GM18951 (cell line): ENCODE measurements around the gene WWOX.

ENCODE experiments used
- POLR2A ChIP-seq: IDR thresholded peaks from 4 replicates; pipeline ENCODE4 v1.6.1; 2011; ENCODE audit warnings: mild to moderate bottlenecking; ENCODE audit not compliant: insufficient read length, insufficient read depth; ENCODE audit errors: extremely low read depth
- in situ Hi-C: fragments of 300-500 bp; cut with MboI; formaldehyde crosslinking; loops from one replicate; pipeline ENCODE4 v1.12.0; 2022; ENCODE audit warnings: low sequenced_read_pairs, mixed read lengths, inconsistent platforms; ENCODE audit not compliant: unreplicated experiment

The WWOX gene

DNA sequence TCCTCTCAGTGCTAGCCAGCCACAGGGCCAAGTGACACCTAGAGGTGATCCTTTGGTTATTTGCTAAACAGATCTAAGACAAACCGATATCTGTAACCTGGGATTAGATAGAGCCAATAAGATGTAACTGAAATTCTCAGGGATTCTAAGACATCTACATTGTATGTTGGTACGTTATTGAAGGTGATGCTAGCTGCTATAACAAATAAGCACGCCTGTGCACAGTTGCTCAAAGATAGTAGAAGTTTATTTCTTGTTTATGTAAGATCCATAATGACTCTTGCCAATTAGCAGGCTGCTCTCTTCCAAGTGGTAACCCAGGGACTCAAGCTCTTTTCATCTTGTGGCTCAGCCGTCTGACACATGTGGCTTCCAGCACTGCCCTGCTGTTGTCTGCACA, 370.3 kb downstream of the WWOX start:
- TF ChIP-seq POLR2A, result no peak
- in situ Hi-C loops, result no loop called here

DNA sequence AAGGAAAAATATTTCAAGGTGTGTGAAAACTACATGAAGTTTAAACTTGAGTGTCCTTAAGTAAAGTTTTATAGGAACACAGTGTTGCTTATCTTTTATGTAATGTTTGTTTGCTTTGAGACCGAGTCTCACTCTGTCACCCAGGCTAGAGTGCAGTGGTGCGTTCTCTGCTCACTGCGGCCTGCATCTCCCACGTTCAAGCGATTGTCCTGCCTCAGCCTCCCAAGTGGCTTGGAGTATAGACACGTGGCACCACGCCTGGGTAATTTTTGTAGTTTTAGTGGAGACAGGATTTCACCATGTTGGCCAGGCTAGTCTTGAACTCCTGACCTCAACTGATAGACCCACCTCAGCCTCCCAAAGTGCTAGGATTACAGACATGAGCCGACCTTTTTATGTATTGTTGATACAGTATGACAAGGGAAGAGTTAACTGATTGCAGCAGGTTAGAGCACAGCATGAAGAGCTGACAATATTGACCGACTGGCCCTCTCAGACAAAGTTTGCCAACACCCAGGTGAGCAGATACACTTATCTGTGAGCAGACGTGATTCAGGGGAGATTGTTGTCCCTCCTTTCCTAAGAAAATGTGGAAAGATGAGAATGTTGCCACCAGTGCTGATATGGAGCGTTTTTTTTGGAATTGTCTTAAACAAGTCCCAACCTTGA, 373.7 kb downstream of the WWOX start:
- in situ Hi-C loops, result no loop called here
- TF ChIP-seq POLR2A, result no peak

DNA sequence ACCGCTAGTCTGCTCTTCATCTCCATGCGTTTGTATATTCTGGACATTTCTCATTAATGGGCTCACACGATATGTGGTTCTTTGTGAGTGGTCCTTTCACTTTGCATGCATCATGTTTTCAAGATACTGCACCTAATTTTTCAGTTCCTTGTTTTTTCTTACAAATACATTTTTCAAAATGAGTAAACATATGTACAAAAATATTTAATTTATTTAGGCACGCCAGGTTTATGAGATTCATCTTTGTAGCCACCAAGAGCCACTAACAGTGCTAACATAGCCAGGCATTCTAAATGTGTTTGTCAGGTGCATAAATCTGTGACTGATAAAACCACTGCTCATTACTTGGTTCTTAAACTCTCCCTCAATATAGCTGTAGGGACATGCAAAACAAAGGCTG, 375.3 kb downstream of the WWOX start:
- no peak for TF ChIP-seq POLR2A
- in situ Hi-C loops, result no loop called here

DNA sequence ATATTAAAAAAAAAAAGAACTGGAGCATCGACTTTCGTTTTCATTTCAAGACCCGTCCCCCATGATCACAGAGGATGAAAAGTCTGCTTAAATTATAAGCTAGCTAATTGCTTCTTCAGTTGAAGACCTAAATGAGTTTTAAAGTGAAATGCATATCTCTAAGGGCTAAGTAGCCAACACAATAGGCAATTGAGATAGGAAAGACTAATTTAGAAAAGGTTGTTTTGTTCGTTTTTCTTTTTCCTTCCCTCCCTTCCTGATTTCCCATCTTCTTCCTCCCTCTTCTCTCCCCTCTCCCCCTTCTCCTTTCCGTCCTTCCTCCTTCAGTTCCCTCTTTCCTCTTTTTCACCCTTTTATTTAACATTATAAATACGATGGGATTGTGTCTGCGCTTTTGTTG, 377.2 kb downstream of the WWOX start:
- in situ Hi-C loops, result no loop called here
- no peak for TF ChIP-seq POLR2A

DNA sequence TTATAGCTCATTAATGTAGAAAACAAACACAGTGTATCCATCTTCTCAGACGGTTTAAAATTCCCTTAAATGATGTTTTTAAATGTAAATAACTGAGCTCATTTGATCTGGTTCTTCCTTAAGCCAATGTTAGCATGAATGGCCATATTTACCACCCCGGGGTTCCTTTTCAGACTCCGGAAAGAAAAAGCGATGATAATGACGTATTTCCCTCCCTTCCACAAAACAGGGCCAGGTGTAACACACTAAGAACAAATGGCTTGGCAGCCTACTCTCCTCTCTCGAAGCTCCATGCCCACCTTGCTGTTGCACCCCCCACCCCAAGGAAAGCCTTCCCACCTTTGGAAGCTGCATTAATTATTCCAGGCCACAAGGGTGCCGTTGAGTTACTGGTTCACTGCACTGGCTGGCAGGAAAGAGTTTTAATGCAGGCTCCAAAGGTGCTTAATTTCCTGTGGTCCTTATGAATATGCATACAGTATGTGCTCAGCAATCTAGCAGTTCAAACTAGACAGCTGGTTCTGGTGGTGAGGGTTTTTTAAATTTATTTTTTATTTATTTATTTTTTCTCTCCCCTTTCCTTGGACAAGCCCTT, 378.9 kb downstream of the WWOX start:
- no peak for TF ChIP-seq POLR2A
- in situ Hi-C loops, result no loop called here

DNA sequence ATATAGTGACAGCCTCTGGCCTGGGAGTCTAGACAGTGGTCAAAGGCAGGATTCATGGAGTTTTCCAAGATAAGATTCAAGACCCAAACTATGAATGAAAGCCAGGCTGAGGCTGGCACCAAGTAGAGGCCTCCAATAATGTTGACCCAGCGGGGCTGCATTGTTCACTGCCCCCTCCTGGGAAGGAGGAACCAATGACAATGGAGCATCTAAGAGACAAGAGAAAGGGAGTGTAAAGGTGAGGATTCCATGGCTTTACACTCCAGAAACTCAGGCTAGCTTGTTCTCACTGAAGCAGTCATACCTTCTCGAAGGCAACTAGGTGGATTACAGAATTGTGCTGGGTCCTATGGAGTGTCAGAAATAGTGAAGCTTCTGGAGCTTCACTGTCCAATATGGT, 380.3 kb downstream of the WWOX start:
- no peak for TF ChIP-seq POLR2A
- in situ Hi-C loops, result no loop called here

DNA sequence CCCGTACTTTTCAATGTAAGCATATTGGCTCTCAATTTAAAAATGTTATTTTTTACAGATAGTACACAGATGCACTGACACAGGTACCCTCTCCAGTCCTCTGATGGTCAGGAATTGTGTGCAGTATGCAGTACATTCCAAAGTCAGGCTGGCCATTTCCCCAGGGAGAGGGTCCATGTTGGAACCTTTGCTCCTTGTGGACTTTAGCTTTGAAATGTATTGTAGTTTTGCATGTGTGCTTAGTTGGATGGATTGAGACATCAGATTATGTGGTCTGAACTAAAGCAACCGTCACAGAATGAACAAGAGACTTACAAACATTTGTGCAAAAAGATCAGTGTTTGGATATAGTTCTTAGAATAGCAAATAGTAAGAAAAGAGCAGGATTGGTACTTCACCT, 381.1 kb downstream of the WWOX start:
- in situ Hi-C loops, result no loop called here
- TF ChIP-seq POLR2A, result no peak

DNA sequence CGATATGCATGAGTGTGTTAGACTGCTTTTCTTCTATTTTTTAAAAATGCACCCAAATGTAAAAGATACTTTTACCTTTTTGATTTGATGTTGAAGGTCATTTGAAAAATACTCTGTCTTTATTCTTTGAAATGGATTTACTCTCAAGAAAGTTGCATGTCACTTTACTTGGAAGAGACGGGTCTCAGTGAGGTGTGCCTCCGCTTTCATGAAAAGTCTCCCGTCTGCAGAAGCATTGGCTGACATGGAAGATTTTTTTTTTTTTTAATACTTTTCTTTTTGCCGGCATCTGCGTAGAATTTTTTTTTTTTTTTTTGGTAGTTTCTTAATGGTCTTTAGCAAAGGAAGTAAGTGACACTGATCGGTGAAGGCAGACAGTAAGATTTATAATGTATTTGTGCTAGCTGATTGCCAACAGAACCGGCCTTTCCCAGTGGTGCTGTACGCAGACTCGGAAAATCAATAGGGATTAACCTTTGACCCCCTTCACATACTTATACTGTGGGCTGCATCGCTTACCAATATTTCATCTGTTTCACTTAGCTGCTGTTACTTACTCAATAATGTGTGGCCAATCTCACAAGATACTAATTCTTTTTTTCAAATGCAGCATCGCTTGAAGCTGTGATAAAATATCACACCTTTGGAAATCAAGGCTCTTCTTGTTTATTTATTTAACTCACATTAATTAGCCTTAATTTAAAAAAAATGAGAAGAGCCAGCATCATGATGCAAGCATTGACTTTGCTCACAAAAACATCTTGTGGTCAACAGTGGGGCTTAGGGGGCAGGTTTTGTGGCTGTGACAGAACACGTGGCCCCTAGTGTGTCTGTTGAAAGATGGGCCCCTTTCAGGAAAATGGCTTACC, 383.9 kb downstream of the WWOX start:
- in situ Hi-C loops, result no loop called here
- TF ChIP-seq POLR2A, result no peak

DNA sequence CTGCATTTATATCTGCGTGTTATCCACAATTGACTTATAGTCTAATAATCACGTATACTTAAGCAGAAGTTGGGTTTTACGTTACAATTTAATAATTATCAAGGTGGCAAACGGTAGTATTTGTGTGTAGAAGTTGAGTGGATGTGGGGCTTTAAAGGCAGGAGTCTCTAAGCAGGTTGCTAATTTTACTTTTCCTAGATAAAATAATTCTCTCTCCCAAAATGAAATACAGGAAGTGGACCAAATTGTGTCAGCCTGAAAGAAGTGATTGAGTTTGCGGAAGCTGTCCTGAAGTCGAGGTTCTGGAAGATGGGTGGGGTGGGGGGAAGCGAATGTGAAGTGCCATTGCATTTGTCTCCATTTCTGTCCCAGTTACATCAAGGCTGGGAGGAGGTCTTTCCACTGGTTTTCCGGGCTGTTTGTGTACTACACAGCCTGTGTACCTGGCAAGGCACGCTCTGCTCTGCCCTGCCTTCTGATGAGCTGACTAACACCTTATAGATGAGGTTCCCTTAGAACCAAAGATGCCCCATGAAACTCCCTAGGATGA, 385.1 kb downstream of the WWOX start:
- in situ Hi-C loops, result no loop called here
- TF ChIP-seq POLR2A, result no peak

DNA sequence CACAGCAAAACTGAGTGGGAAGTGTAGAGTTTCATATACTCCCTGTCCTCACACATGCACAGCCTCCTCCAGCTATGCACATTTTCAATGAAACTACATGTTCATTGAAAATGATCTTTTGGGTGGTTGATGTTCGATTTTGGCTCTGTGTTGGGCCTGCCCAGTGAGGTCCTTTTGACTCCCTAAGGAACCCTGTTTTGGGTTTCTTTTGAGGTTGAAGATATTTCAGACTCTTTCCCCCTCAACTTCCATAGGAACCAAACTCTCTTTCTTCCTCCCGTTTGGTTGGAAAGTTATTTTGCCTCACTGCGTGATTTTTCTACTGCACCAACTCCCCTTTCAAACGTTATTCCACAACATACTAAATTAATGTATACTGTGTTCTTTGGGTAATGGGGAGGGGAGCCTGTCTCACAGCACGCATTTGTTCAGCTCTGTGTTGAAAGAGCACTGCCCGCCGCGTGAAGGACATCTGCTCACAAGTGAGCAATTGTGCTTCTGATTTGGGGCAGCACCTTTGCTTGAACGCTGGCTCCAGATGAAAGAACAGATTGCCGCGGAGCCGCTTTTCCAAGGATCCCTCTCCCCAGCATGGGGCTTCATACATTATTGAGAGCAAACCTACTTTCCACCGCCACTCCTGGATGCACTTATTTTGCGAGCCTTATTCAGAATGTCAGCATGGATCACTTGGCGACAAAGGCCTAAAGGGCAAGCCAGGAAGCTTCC, 385.9 kb downstream of the WWOX start:
- no peak for TF ChIP-seq POLR2A
- in situ Hi-C loops, result no loop called here

DNA sequence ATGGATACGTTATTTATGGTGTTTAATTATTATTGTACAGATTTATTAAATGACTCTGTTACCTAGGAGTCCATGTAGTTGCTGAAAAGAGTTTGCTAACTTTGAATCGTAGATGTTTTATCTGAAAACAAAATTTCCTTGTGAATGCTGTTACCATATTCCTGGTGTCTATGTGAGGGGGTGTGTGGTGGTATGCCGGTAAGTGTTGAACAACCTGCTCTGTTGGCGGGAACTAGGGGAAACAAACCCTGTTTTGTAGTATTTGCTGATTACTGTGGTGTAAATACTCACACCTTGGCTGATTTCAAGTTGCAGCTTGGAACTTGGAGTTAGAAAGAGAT, 386.4 kb downstream of the WWOX start:
- TF ChIP-seq POLR2A, result no peak
- in situ Hi-C loops, result no loop called here

DNA sequence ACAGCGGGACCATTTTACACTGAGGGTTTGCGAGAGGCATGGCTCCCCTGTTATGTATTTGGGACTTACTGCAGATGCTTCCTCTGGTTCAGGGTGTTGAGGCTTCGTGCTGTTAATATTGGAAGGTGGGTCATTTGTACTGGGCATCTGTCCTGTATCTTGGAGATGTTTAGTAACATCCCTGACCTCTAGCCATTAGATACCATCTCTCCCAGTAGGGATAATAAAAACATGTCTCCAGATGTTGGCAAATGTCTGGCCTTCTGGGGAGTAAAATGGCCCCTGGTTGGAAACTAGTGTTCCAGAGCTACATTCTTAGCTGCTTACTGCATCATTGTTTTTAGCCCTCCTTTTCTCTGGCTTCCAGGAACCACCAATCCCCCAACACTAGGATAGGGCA, 388.0 kb downstream of the WWOX start:
- TF ChIP-seq POLR2A, result no peak
- in situ Hi-C loops, result no loop called here

DNA sequence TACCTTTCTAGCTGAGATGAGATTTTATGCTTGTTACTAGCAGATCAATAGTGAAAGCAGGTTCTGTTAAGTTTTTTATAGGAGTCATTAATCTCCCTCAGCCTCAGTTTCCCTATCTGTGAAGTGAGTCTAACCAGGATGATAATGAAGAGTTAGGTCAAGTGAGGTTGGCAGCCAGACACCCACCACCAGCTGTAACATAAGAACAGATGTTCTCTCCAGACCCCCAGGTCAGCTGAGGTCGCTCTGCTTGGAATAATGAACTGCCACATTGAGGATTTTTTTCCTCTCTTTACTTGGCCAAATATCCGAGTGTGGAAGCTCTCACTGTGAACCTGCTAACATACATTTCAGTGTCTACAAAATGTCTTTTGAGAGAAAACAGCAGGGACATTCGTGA, 389.6 kb downstream of the WWOX start:
- TF ChIP-seq POLR2A, result no peak
- in situ Hi-C loops, result no loop called here
